CD4-positive, alpha-beta T cell treated with Interleukin-21 for 1 hour (primary cell): ENCODE results near the gene IFNAR2.

Experiments
- DNase-seq: peaks from one replicate; pipeline ENCODE4 v3.0.0-alpha.2; 2020

Gene IFNAR2

GRCh38 chr21:33229784-33230544, at the start of gene IFNAR2:
Gene IFNAR2 (plus strand): TSS chr21:33229938. CDS start chr21:33241923, 11,985 bp downstream.
- peak; percentile 75 for DNase-seq

- DNase-seq, result peak; percentile 68
These were observed 43.9 kb upstream of the IFNAR2 start for GRCh38 chr21:33185852-33186251.

- no peak for DNase-seq
These were observed 42.5 kb upstream of the IFNAR2 start for GRCh38 chr21:33187276-33187675.

- no peak for DNase-seq
These were observed 40.5 kb upstream of the IFNAR2 start for GRCh38 chr21:33189237-33189636.

- DNase-seq, result no peak
These were observed 39.9 kb upstream of the IFNAR2 start for GRCh38 chr21:33189824-33190223.

- peak; percentile 74 for DNase-seq
These were observed 32.8 kb upstream of the IFNAR2 start for GRCh38 chr21:33196941-33197374.

GRCh38 chr21:33197496-33197895, 32.2 kb upstream of the IFNAR2 start:
- DNase-seq, result no peak

- DNase-seq, result peak; percentile 26
These were observed 31.2 kb upstream of the IFNAR2 start for GRCh38 chr21:33198346-33199099.

- DNase-seq, result no peak
These were observed 30.7 kb upstream of the IFNAR2 start for GRCh38 chr21:33199100-33199464.

GRCh38 chr21:33199516-33200217, 30.1 kb upstream of the IFNAR2 start:
- DNase-seq, result peak; percentile 92

GRCh38 chr21:33201956-33202355, 27.8 kb upstream of the IFNAR2 start:
- DNase-seq, result no peak

- DNase-seq, result peak; percentile 15
These were observed 27.0 kb upstream of the IFNAR2 start for GRCh38 chr21:33202464-33203363.

GRCh38 chr21:33203371-33203724, 26.4 kb upstream of the IFNAR2 start:
- DNase-seq, result no peak

- peak; percentile 60 for DNase-seq
These were observed 24.3 kb upstream of the IFNAR2 start for GRCh38 chr21:33205476-33205875.

GRCh38 chr21:33206771-33207281, 22.9 kb upstream of the IFNAR2 start:
- DNase-seq, result no peak

GRCh38 chr21:33207449-33208149, 22.1 kb upstream of the IFNAR2 start:
- no peak for DNase-seq

- no peak for DNase-seq
These were observed 21.2 kb upstream of the IFNAR2 start for GRCh38 chr21:33208534-33208933.

GRCh38 chr21:33211305-33211704, 18.4 kb upstream of the IFNAR2 start:
- DNase-seq, result no peak

GRCh38 chr21:33211732-33212131, 18.0 kb upstream of the IFNAR2 start:
- DNase-seq, result no peak

- DNase-seq, result no peak
These were observed 17.4 kb upstream of the IFNAR2 start for GRCh38 chr21:33212159-33212851.

GRCh38 chr21:33214056-33214455, 15.7 kb upstream of the IFNAR2 start:
- DNase-seq, result no peak
